GM21447 (cell line): ENCODE data around the gene SETD9.

Experiments
- ATAC-seq: cut with Tn5 transposase; IDR thresholded peaks from one replicate; pipeline ENCODE4 v1.9.1; 2021; ENCODE audit not compliant: unreplicated experiment

The SETD9 gene, protein sequence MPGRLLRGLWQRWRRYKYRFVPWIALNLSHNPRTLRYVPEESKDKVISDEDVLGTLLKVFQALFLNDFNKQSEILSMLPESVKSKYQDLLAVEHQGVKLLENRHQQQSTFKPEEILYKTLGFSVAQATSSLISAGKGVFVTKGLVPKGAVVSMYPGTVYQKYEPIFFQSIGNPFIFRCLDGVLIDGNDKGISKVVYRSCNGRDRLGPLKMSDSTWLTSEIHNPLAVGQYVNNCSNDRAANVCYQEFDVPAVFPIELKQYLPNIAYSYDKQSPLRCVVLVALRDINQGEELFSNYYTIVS

DNA sequence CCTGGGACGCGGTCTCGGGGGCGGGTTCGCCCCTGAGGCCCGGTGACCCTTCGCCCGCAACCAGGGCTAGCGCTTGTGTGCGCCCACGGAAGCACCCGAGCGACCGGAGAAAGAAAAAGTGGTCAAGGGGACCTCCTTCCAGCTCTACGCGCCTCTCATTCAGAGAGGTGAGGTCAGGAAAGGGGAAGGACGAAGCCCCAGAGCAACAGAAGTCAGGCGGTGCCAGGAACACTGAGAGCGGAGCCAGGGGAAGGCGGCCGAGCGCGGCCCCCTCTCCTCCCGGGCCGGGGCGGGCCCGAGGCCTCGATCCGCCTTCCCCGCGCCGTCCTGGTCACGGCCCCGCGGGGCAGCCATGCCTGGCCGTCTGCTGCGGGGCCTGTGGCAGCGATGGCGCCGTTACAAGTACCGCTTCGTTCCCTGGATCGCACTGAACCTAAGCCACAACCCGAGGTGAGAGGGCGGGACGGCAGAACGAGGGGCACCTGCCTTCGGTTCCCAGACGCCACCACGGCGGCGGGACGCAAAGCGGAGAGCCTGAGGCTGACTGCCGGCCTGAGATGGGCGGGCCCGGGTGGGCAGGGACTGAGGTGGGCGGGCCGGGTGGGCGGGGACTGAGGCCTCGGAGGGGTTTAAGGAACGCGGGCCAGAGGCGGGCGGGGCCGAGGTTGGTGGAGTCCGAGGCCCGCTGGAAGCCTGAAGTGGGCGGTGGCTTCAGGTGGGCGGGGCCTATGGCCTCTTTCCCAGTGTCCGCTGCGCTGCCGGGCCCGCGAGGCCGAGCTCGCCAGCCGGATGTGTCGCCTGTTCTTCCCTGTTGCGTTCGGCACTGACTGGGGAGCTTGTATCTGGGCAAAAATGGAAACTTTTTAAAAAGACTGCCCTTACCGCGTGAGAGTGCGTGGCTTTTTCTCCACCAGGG is at the start of gene SETD9:
Gene SETD9 (plus strand): TSS at position 303 of the 916 bp plus-strand sequence. CDS start 50 bp downstream, at position 353.
- ATAC-seq = peak; percentile 88

DNA sequence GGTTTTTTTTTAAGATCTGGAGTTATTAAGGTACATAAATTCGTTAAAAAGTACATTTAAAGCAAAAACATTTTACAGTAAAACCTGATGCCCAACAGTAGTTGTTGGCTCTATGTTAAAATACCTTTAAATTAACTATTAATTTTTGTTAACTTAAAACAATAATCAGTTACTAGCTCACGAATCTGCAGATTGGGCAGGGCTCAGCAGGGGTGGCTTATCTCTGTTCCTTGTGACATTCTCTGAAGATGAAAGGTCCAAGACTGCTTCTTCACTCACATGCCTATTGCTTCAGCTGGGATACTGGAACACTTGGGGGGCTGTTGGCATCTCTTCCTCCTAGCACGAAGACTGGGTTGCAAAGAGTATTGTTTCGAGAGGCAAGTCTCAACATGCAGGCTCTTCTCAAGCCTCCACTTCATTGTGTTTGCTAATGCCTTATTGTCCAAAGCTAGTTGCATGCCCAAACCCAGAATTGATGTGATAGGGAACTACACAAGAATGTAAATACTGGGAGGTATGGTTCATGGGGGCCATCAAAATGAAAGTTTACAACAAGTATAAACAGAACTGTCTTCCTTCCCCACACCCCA is 47.4 kb upstream of the SETD9 start:
- no peak for ATAC-seq

DNA sequence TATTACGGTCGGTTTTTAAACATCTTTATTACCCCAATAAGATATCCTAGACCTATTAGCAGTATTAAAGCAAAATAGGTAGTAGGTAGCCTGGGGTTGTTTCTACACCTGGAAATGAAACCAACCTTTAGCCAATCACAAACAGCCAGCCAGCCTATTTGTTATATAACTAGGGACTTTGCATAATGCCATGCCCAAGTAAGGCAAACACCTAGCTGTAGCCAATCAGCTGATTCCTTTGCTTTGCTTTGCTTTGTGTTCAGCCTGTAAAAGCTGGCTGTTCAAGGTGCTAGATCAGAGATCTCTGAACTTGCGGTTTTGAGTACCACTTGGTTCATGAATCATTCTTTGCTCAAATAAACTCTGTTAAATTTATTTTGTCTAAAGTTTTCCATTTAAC is 46.5 kb upstream of the SETD9 start:
- ATAC-seq = no peak

DNA sequence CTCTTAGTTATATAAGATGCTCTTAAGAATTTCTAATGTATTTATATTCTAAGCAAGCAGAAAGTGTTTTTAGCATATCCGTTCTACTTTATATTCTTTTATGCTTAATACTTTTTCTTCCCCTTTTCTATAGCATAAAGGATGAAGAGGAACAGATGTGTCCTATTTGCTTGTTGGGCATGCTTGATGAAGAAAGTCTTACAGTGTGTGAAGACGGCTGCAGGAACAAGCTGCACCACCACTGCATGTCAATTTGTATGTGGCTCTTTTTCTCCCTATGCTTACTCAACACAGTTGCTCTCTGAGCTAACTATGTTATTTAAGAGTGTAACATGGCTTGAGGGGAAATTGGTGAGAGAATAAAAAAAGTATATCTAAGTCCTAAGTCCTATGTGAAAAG is 37.6 kb upstream of the SETD9 start:
- no peak for ATAC-seq

DNA sequence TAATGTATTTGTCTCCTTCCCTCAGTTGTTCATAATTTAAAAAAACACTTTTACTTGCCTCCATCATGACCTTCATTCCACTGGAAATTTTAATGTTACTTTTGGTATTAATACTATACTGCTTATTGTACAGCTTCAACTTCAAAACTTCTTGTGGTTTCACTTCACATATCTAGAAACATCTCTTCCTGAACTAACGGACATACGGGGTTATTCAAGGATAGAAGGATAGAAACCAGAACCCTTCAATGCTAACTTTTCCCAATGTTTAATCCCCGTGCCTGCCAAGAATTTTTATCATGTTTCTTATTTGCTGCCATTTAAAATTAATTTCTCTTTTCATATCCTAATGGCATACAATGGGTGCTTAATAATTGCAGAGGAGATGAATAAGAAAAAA is 36.3 kb upstream of the SETD9 start:
- no peak for ATAC-seq

DNA sequence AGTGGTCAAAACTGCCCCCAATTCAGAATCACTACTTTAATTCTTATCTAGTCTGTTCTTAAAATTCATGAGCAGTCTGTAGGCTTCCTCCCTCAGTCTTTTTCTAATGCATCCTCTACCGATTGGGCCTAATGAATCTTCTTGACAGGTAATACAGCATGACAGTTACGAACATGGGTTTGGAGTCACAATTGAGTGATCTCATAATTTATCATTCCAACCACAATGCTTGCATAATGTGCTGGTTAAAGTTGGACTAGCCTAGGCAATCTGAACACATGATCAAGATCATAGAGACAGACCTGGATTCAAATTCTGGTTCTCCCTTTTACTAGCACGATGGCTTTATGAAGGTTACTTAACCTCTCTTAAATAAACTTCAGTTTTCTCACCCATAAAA is 33.1 kb upstream of the SETD9 start:
- no peak for ATAC-seq

DNA sequence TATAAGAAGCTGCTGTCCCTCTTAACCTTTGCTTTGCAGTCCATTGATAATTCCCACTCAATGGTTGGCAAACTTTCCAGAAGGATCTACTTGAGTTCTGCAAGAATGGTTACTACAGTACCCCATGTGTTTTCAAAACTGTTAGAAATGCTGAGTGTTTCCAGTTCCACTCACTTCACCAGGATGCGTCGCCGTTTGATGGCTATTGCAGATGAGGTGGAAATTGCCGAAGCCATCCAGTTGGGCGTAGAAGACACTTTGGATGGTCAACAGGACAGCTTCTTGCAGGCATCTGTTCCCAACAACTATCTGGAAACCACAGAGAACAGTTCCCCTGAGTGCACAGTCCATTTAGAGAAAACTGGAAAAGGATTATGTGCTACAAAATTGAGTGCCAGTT is 27.8 kb upstream of the SETD9 start:
- no peak for ATAC-seq

DNA sequence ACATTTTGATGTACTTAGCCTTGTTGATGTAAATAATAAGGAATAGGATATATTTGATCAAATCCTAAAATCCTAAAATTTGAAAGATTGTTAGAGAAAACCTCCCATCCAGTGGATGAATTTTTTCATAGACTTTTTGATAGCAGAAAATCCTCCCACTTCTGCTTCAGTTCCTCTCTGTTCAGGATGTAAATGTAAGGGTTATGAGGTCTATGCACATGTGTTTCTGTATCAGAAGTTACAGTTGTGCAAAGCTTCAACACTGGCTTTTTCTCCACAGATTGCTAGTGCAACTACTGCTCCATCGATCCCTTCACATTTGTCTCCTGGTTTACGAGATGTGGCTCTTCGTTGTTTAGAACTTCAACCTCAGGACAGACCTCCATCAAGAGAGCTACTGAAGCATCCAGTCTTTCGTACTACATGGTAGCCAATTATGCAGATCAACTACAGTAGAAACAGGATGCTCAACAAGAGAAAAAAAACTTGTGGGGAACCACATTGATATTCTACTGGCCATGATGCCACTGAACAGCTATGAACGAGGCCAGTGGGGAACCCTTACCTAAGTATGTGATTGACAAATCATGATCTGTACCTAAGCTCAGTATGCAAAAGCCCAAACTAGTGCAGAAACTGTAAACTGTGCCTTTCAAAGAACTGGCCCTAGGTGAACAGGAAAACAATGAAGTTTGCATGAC is 16.0 kb upstream of the SETD9 start:
- ATAC-seq = no peak

DNA sequence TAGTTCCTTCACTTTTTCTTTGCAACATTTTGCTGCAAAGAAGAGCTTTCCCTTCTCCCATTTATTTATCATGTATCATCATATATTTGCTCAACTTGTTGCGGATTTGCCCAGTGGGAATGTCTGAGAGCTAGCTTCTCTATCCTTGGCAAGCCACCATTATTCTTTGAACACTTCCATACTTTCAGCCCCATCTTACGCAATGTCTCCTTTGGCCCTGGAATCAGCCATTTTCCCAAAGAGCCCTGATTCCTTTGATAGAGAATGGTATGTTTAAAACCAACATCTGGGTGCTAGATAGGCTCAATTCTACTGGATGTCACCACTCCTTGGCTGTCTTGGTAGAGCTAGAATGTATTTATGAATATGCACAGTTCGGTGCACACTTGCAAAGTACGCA is 12.6 kb upstream of the SETD9 start:
- ATAC-seq = no peak

DNA sequence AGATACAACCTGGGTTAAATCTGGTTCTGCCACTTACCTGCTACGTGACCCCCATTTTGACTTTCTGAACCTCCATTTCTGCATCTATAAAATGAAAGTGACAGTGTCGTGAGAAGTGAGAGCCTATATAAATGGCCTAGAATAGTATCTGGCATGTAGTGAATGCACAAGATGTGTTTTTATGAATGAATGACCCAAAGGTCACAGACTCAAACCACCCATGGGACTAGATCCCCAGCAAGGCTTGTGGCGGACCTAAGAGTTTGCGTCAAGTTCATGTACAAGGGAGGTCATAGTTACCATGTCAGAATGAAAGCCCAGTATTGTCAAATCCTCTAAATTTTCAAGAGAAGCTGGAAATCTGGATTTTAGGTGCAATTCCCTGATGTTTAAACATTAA is 11.2 kb upstream of the SETD9 start:
- ATAC-seq = no peak

DNA sequence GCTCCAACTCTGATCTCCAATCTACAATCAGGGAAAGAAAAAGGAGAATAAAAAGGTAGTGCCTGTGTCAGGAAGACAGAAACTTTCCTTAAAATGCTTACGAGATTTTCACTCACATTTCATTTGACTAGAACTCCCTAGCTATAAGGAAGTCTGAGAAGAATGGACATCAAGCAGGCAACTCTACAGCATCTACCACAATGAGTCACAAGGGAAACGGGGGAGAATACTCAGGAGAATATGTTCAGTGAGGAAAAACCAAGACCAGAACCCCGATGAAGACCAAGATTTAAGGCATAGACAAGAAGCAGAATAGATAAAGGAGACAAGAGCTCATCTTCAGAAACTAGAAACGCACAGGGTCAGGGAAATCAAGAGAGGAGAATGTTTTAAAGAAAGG is 9.0 kb upstream of the SETD9 start:
- ATAC-seq = no peak

DNA sequence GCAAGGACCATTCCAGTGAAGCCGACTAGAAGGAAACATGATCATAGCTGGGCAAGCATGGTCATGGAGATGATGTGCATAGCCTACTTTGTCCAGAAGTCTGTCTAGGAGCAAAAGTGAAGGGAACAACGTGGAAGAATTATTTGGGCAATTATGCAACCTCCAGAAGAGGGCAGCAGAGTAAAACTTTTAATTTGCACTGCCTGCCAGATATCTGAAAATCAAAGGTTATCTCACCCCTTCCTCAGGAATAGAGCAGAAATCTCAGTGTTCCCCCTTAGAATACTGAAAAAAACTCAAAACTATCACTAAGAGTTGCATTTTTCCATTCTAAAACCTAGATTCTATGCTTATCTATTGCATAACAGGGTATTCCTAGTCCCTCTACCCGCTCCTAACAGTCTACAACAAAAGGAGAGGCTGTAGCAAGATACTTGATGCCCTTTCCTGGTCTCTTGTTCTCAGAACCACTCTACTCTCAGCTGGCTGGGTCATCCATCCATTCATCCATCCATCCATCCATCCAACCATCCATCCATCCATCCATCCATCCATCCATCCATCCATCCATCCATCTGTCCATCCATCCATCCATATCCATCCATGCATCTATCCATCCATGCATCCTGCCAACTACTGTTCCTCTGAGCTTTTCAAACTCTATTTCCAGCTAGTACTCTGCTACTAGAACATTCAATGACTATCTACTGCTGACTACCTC is 8.4 kb upstream of the SETD9 start:
- no peak for ATAC-seq

DNA sequence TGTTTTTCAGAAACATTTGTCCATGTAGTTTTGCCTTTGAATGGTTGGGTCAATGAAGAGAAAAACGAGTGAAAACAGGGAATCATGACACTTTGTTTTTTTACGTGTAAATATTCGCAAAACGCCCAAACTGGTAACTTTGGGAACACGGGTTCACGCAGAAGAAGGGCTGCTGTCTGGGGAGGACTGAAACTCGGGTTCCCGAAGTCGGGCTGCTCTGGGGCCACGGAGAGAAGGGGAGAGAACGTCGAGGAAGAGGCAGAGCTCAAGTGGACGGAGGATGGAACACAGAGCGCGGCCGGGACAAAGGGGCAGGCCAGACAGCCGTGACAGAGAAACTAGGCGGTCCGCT is 478 bp upstream of the SETD9 start:
- peak; percentile 33 for ATAC-seq

DNA sequence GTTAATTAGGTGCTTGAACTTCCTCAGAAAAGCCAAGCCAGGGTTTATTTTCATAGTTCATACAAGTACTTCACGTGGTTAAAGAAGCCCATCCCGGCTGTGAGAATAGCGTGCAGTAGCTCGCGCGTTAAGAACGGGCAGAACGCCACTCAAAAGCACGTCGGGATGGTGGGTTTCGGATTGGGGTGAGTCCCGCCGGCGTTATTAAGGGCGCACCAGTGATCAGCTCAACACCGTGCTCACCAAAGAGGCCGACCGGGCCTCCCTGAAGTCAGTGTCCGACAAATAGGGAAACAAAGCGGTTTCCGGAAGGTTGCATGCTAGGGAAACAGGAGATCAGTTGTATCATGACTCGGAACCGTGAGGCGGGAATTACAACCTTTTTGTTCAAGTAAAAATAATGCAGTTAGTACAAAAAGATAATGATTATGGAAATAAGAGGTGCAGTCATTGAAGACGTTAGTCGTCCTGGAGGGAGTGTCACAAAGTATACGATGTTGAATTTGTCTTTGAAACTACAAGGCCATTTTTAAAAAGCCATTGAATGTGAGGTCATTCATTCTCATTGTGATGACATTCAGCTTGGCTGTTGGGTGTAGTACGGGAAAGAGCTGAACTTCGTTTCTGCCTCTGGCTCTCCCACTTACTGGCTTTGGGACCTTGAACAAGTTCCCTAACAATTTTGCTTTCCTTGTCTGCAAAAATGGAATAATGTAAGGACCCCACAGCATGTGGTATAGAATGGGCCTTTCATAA is 992 bp downstream of the SETD9 start:
- ATAC-seq = peak; percentile 26

DNA sequence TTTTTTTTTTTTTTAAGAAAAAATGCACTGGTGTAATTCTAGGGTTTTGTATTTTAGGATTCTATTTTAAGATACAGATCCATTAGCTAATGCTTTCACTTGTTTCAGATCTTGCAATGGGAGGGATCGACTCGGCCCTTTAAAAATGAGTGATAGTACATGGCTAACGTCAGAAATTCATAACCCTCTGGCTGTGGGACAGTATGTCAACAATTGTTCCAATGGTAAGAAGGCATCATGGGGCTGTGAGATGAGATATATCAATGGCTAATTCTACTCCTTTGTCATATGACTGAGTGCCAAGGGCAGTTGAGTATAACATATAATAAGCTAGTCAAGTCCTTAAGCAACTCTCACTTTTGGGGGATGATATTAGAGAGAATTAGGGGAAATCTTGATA is 4.4 kb downstream of the SETD9 start:
- no peak for ATAC-seq

DNA sequence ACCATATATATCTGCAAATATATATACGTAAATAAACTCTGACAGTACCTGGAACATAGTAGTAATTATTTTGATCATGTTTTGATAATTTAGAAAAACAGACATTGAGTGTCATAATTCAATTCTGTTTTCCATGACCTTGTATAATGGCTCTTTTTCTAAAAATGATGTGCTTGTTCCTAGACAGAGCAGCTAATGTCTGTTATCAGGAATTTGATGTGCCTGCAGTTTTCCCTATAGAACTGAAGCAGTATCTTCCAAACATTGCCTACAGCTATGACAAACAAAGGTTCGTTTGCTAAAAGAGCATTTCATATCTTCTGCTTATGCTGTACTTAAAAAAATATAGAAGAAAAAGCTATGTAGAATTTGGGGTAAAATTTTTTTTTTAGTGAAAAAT is 5.3 kb downstream of the SETD9 start:
- no peak for ATAC-seq

DNA sequence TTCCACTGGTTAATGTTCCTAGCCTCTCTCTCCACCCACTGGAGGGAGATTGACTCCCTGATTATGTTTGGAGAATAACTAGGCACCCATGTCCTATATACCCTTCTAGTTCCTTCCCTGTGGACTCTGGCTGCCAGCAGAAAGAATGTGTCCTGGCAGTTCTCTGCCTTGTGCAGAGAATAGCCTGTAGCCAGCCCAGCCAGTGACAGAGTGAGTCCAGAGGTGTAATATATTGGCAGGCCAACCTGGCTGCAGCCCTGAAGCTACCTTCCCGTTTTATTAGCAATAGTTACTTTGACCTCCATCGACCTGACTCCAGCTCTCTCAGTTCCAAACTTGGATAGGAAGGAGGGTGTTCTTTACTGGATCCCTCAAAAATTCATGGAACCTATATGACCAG is 8.1 kb downstream of the SETD9 start:
- no peak for ATAC-seq

DNA sequence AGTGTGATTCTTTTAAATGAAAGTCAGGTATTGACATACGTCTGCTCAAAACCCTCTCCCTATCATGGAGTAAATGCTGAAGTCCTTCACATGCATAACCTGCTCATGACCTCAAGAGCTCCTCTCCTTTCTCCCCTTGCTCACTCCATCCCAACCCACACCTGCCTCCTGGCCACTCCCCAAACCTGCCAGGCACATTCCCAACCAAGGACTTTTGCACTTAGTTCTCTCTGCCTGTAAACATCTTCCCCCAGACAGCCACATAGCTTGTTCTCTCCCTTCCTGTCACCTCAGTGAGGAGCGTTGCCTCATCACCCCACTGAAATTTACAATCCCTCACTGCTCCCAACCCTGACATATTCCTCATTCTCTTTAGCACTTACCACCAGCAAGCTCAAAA is 8.7 kb downstream of the SETD9 start:
- ATAC-seq = no peak

DNA sequence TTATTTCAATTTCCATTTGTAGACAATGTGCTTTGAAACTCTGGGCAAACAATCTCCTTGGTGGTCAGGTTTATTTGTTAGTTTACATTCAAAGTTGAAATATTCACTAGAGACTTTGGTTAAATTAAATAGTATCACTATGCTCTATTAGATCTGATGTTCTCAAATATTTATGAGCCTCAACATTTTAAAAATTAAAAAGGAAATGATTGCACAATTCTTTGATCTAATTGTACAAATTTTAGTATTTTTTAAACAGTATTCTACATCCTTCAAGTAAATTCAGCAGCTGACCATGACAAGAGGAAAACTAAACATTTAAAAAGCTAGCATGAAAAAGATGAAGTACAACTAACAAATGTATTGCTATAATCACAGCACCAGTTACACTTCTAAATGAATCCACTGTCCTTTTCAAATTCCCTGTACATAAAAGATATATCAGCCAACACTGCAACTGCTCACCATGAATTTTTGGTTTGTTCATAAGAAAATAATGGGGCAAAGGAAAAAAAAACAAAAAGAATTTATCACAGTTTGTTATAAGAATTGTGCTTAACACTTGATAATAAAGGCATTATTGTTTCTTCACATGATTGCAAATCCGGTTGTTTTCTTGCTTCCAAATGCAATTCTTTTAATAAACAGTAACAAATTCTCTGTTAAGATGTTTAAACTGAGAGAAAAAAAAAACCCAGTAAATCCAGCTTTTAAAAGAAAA is 10.7 kb downstream of the SETD9 start:
- ATAC-seq = no peak
